Liver (tissue), 9 donors: ENCODE results near the gene FBXO44. TPM values are rescaled to one million over a fixed set of nuclear protein-coding genes. Genes with fewer than 3 reads are reported as not detected.
A peak's percentile ranks its signal among the peaks of the same experiment; 100 is the strongest.

Source experiments
- DNase-seq: peaks from one replicate; pipeline ENCODE4 v3.0.0-alpha.2; 2017; ENCODE audit warnings: low spot score
- H3K27ac ChIP-seq, 2 donors: one replicate each; pipeline ENCODE4 v1.7.0; 2013; ENCODE audit warnings: inconsistent platforms in 2 of 2, low read length in 2 of 2, control low read depth in 1 of 2, low read depth in 1 of 2, mild to moderate bottlenecking in 1 of 2
- H3K27me3 ChIP-seq, 4 donors: one replicate each; pipeline versions ENCODE4 v1.6.1 to v1.7.0; 2013; ENCODE audit warnings: low read length in 3 of 4, inconsistent platforms in 1 of 4, mild to moderate bottlenecking in 1 of 4, moderate library complexity in 1 of 4; ENCODE audit not compliant: control insufficient read depth in 4 of 4, insufficient read depth in 4 of 4
- H3K36me3 ChIP-seq, 4 donors: one replicate each; pipeline versions ENCODE4 v1.6.1 to v1.7.0; 2013; ENCODE audit warnings: low read length in 3 of 4, mild to moderate bottlenecking in 3 of 4, low read depth in 1 of 4, moderate library complexity in 1 of 4; ENCODE audit not compliant: control insufficient read depth in 4 of 4, insufficient read depth in 3 of 4
- H3K4me1 ChIP-seq, 4 donors: one replicate each; pipeline versions ENCODE4 v1.6.1 to v1.7.0; 2013; ENCODE audit warnings: low read length in 3 of 4, mild to moderate bottlenecking in 3 of 4, moderate library complexity in 1 of 4; ENCODE audit not compliant: control insufficient read depth in 4 of 4, insufficient read depth in 4 of 4
- H3K4me3 ChIP-seq, 3 donors: one replicate each; pipeline versions ENCODE4 v1.6.1 to v1.7.0; 2013; ENCODE audit warnings: low read length in 3 of 3, control low read depth in 1 of 3, low read depth in 1 of 3, mild to moderate bottlenecking in 1 of 3
- H3K9ac ChIP-seq, 2 donors: one replicate each; pipeline ENCODE4 v1.7.0; 2013; ENCODE audit warnings: low read length in 2 of 2, mild to moderate bottlenecking in 2 of 2, moderate library complexity in 2 of 2, control low read depth in 1 of 2, low read depth in 1 of 2
- H3K9me3 ChIP-seq, 4 donors: one replicate each; pipeline versions ENCODE4 v1.6.1 to v1.7.0; 2013; ENCODE audit warnings: low read length in 3 of 4; ENCODE audit not compliant: control insufficient read depth in 4 of 4
- ATF3 ChIP-seq: IDR thresholded peaks from 2 replicates; pipeline ENCODE4 v1.6.1; 2016; ENCODE audit warnings: antibody characterized with exemption
- CTCF ChIP-seq: fragments of 150-350 bp; IDR thresholded peaks from 2 replicates; pipeline ENCODE4 v1.5.1; 2017; ENCODE audit warnings: improper control_type of control experiment, low read depth, low read length; ENCODE audit not compliant: missing input control
- EGR1 ChIP-seq, 2 donors: IDR thresholded peaks; 2 replicates each; pipeline ENCODE4 v1.6.1; 2016 to 2018; ENCODE audit warnings: antibody characterized with exemption in 2 of 2, low read depth in 2 of 2
- FOXA1 ChIP-seq: IDR thresholded peaks from 2 replicates; pipeline ENCODE4 v1.6.1; 2016; ENCODE audit warnings: antibody characterized with exemption
- FOXA2 ChIP-seq: IDR thresholded peaks from 2 replicates; pipeline ENCODE4 v1.6.1; 2016; ENCODE audit warnings: antibody characterized with exemption
- GABPA ChIP-seq, 2 donors: IDR thresholded peaks in 1 of 2; conservative IDR thresholded peaks in 1 of 2; 2 replicates each; pipeline ENCODE4 v1.6.1; 2016; ENCODE audit warnings: antibody characterized with exemption in 2 of 2, mild to moderate bottlenecking in 1 of 2, moderate library complexity in 1 of 2
- HNF4A ChIP-seq, 2 donors: conservative IDR thresholded peaks; 2 replicates each; pipeline ENCODE4 v1.6.1; 2016; ENCODE audit warnings: antibody characterized with exemption in 2 of 2, mild to moderate bottlenecking in 2 of 2
- HNF4G ChIP-seq: IDR thresholded peaks from 2 replicates; pipeline ENCODE4 v1.6.1; 2016; ENCODE audit warnings: antibody characterized with exemption
- JUND ChIP-seq, 2 donors: IDR thresholded peaks; 2 replicates each; pipeline ENCODE4 v1.6.1; 2016; ENCODE audit warnings: antibody characterized with exemption in 2 of 2
- MAX ChIP-seq: IDR thresholded peaks from 2 replicates; pipeline ENCODE4 v1.6.1; 2016; ENCODE audit warnings: antibody characterized with exemption
- NR2F2 ChIP-seq: IDR thresholded peaks from 2 replicates; pipeline ENCODE4 v1.6.1; 2016; ENCODE audit warnings: antibody characterized with exemption
- RAD21 ChIP-seq, 2 donors: IDR thresholded peaks; 2 replicates each; pipeline ENCODE4 v1.6.1; 2016; ENCODE audit warnings: antibody characterized with exemption in 2 of 2, mild to moderate bottlenecking in 2 of 2
- REST ChIP-seq: IDR thresholded peaks from 2 replicates; pipeline ENCODE4 v1.6.1; 2016; ENCODE audit warnings: antibody characterized with exemption, mild to moderate bottlenecking
- RXRA ChIP-seq, 2 donors: IDR thresholded peaks; 2 replicates each; pipeline ENCODE4 v1.6.1; 2017 to 2018; ENCODE audit warnings: antibody characterized with exemption in 2 of 2, mild to moderate bottlenecking in 1 of 2
- SP1 ChIP-seq: IDR thresholded peaks from 2 replicates; pipeline ENCODE4 v1.6.1; 2018; ENCODE audit warnings: antibody characterized with exemption, mild to moderate bottlenecking
- TAF1 ChIP-seq: conservative IDR thresholded peaks from 2 replicates; pipeline ENCODE4 v1.6.1; 2016; ENCODE audit warnings: antibody characterized with exemption, mild to moderate bottlenecking
- YY1 ChIP-seq: IDR thresholded peaks from 2 replicates; pipeline ENCODE4 v1.6.1; 2016; ENCODE audit warnings: antibody characterized with exemption, mild to moderate bottlenecking
- WGBS: extraction: QIAGEN DNeasy Blood & Tissue Kit; methylation state at CpG from one replicate; pipeline ENCODE4 v1.1.7; 2013; 5-methylcytosine and 5-hydroxymethylcytosine counted together
- polyA plus RNA-seq, 2 donors: library from polyadenylated mRNA; stranded (reverse) in 1 of 2; unstranded in 1 of 2; fragments of 200-250 nt in 1 of 2; fragments of >200 nt in 1 of 2; fragmentation: Nextera tagmentation in 1 of 2; extraction: Ambion mirVana in 1 of 2; gene quantifications; one replicate each; pipeline versions ENCODE4 v1.2.1 to v1.2.3, GENCODE V29; 2013 to 2015
- total RNA-seq, 2 donors: library from RNA; depleted of rRNA; stranded (reverse); fragments of >200 nt; gene quantifications; one replicate each; pipeline ENCODE4 v1.2.3, GENCODE V29; 2014
- TF ChIP-seq, protein P1 (sequence below): IDR thresholded peaks from 2 replicates; pipeline ENCODE4 v1.6.1; 2016; ENCODE audit warnings: antibody characterized with exemption
- donor health status: healthy.
- donor health status: healthy.
- donor health status: healthy.
- donor health status: healthy.
- donor health status: healthy.

Gene FBXO44
- total and polyA plus RNA-seq, 4 donors, result 3.6 to 13.2 (median 6.8) TPM

DNA sequence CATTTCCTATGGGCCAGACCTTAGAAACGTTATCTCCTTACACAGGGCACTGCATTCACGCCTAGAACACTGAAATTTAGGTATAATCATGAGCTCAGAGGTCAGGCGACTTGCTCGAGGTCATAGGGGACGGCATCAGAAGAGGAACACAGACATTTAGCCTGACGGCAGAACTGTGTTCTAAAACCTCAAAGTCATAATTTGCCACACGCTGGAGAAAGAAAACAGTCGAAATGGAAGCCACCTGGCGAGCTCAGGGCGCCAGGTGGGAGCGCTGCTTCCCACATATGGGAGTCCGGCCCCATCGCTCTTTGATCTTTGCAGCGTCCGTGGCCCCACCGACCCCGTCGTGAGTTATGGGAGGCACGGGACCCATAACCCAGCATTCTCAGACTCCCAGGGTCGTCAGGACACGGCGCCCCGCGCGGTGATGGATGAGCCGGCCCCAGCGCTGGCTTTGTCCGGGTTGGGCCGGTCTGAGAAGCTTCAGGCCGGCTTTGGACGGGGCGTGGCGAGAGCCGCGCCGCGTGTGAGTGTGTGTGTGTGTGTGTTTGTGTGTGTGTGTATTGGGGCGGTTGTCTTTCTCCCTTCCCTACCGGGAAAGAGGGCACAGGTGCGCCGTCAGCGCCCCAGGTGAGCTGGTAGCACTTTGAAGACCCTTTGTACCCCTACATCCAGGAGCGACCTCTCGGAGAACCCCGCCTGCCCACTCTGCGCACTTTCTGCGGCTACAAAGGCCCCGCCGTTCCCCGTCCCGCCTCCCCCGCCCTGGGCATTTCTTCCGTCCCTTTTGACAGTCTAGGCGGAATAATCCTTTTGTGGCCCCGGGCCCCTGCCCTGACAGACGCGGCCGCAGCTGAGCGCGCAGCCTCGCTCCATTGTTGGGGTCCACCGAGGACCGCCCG, 36.0 kb downstream of the FBXO44 start:
- Histone ChIP-seq H3K36me3 (no peaks in the 10 kb centered on the region), H3K9ac (no peak overlapping the region), H3K9me3 (no peaks in the 10 kb centered on the region), H3K4me1 (peaks cover 7 to 11% (median 8%) of the 10 kb centered on the region in 4 donors), H3K27ac (no peak overlapping the region), H3K27me3 (peaks cover 0 to 13% (median 5%) of the 10 kb centered on the region in 4 donors), H3K4me3 (peak overlapping the region in 1 of 3 donors; percentile 32)
- TF ChIP-seq, protein P1, sequence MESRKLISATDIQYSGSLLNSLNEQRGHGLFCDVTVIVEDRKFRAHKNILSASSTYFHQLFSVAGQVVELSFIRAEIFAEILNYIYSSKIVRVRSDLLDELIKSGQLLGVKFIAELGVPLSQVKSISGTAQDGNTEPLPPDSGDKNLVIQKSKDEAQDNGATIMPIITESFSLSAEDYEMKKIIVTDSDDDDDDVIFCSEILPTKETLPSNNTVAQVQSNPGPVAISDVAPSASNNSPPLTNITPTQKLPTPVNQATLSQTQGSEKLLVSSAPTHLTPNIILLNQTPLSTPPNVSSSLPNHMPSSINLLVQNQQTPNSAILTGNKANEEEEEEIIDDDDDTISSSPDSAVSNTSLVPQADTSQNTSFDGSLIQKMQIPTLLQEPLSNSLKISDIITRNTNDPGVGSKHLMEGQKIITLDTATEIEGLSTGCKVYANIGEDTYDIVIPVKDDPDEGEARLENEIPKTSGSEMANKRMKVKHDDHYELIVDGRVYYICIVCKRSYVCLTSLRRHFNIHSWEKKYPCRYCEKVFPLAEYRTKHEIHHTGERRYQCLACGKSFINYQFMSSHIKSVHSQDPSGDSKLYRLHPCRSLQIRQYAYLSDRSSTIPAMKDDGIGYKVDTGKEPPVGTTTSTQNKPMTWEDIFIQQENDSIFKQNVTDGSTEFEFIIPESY, result no peak
- TF ChIP-seq MAX, result no peak
- no peak for TF ChIP-seq GABPA (IDR thresholded peaks at IDR 0.05 in 1 of 2, conservative IDR thresholded peaks at IDR 0.05 in 1 of 2)
- no peak for TF ChIP-seq ATF3
- TF ChIP-seq CTCF, result no peak
- TF ChIP-seq JUND (IDR thresholded peaks at IDR 0.05), result no peak
- TF ChIP-seq HNF4A (conservative IDR thresholded peaks at IDR 0.05), result no peak
- TF ChIP-seq NR2F2, result no peak
- TF ChIP-seq SP1, result no peak
- no peak for TF ChIP-seq EGR1 (IDR thresholded peaks at IDR 0.05; ENCODE audit: low read depth in 2 of 2)
- no peak for TF ChIP-seq TAF1
- no peak for TF ChIP-seq HNF4G
- TF ChIP-seq FOXA1, result no peak
- no peak for TF ChIP-seq REST
- TF ChIP-seq RAD21 (IDR thresholded peaks at IDR 0.05), result no peak
- no peak for TF ChIP-seq YY1
- no peak for TF ChIP-seq FOXA2
- TF ChIP-seq RXRA (IDR thresholded peaks at IDR 0.05), result no peak
- DNase-seq, result no peak
- 5% methylated on average over 64 of the region's 64 CpGs for WGBS
